HepG2 (cell line): Measurements from ENCODE around the gene LIN28B. TPM values are rescaled to one million over a fixed set of nuclear protein-coding genes. Genes with fewer than 3 reads are reported as not detected.

ENCODE experiments used
- CCAR2 ChIP-seq: fragments of 200-400 bp; formaldehyde crosslinking; optimal IDR thresholded peaks from 2 replicates; pipeline ENCODE3; 2018; ENCODE audit warnings: low read depth, mild to moderate bottlenecking, low read length, moderate library complexity
- E2F2 ChIP-seq: sonication (generic); formaldehyde crosslinking; IDR thresholded peaks from 2 replicates; pipeline ENCODE4 v1.4.0; 2020; ENCODE audit warnings: missing genetic modification reagents, borderline replicate concordance
- EZH2 ChIP-seq: conservative IDR thresholded peaks from 2 replicates; pipeline ENCODE4 v1.6.1; 2012; ENCODE audit warnings: mild to moderate bottlenecking, low read depth, low read length, moderate library complexity
- HHEX ChIP-seq: IDR thresholded peaks from 2 replicates; pipeline ENCODE4 v1.6.1; 2016; ENCODE audit warnings: control low read depth
- KAT7 ChIP-seq: IDR thresholded peaks from 2 replicates; pipeline ENCODE4 v1.6.1; 2018; ENCODE audit warnings: borderline replicate concordance, missing compliant biosample characterization
- KDM5B ChIP-seq: sonication (generic); formaldehyde crosslinking; IDR thresholded peaks from 2 replicates; pipeline ENCODE4 v1.4.0; 2020; ENCODE audit warnings: missing genetic modification reagents, mild to moderate bottlenecking, borderline replicate concordance
- KMT2A ChIP-seq: sonication (generic); formaldehyde crosslinking; IDR thresholded peaks from 2 replicates; pipeline ENCODE4 v1.4.0; 2020; ENCODE audit warnings: missing genetic modification reagents
- MEF2D ChIP-seq: sonication (generic); formaldehyde crosslinking; IDR thresholded peaks from 2 replicates; pipeline ENCODE4 v1.5.1; 2020; ENCODE audit warnings: mild to moderate bottlenecking, missing genetic modification reagents
- MXD4 ChIP-seq: IDR thresholded peaks from 2 replicates; pipeline ENCODE4 v1.6.1; 2016; ENCODE audit warnings: mild to moderate bottlenecking, missing biosample characterization, missing genetic modification reagents
- PCBP1 ChIP-seq: fragments of 200-400 bp; formaldehyde crosslinking; IDR thresholded peaks from 2 replicates; pipeline ENCODE4 v1.6.1; 2017; ENCODE audit warnings: mild to moderate bottlenecking, low read depth, low read length, borderline replicate concordance
- PRPF4 ChIP-seq: fragments of 200-400 bp; formaldehyde crosslinking; IDR thresholded peaks from 2 replicates; pipeline ENCODE4 v1.6.1; 2016; ENCODE audit warnings: low read length, low read depth; ENCODE audit not compliant: poor library complexity, severe bottlenecking
- RBFOX2 ChIP-seq: fragments of 200-400 bp; formaldehyde crosslinking; IDR thresholded peaks from 2 replicates; pipeline ENCODE4 v1.6.1; 2017; ENCODE audit warnings: low read depth, mild to moderate bottlenecking, low read length
- SMARCC2 ChIP-seq: fragments of 450-650 bp; IDR thresholded peaks from 2 replicates; pipeline ENCODE4 v1.6.1; 2017; ENCODE audit warnings: antibody characterized with exemption, mild to moderate bottlenecking
- THAP11 ChIP-seq: IDR thresholded peaks from 2 replicates; pipeline ENCODE4 v1.6.1; 2016; ENCODE audit warnings: missing biosample characterization, missing genetic modification reagents
- TOE1 ChIP-seq: sonication (generic); formaldehyde crosslinking; IDR thresholded peaks from 2 replicates; pipeline ENCODE4 v1.4.0; 2020; ENCODE audit warnings: mild to moderate bottlenecking, missing genetic modification reagents
- TSC22D2 ChIP-seq: sonication (generic); formaldehyde crosslinking; IDR thresholded peaks from 2 replicates; pipeline ENCODE4 v1.5.1; 2020; ENCODE audit warnings: missing genetic modification reagents, mild to moderate bottlenecking, borderline replicate concordance
- ZFP37 ChIP-seq: sonication (generic); formaldehyde crosslinking; IDR thresholded peaks from 2 replicates; pipeline ENCODE4 v1.4.0; 2020; ENCODE audit warnings: missing genetic modification reagents, borderline replicate concordance
- ZNF12 ChIP-seq: sonication (generic); formaldehyde crosslinking; IDR thresholded peaks from 2 replicates; pipeline ENCODE4 v1.5.0; 2020; ENCODE audit warnings: missing genetic modification reagents
- ZNF296 ChIP-seq: sonication (generic); formaldehyde crosslinking; conservative IDR thresholded peaks from 2 replicates; pipeline ENCODE4 v1.5.0; 2020; ENCODE audit warnings: mild to moderate bottlenecking, missing genetic modification reagents
- ZNF569 ChIP-seq: sonication (generic); formaldehyde crosslinking; IDR thresholded peaks from 2 replicates; pipeline ENCODE4 v1.5.0; 2020; ENCODE audit warnings: mild to moderate bottlenecking, missing genetic modification reagents, moderate library complexity, borderline replicate concordance
- ZNF7 ChIP-seq: IDR thresholded peaks from 2 replicates; pipeline ENCODE4 v1.6.1; 2016; ENCODE audit warnings: missing biosample characterization, missing genetic modification reagents
- ZNF713 ChIP-seq: sonication (generic); formaldehyde crosslinking; IDR thresholded peaks from 2 replicates; pipeline ENCODE4 v1.4.0; 2020; ENCODE audit warnings: mild to moderate bottlenecking, missing genetic modification reagents
- ZNF75D ChIP-seq: sonication (generic); formaldehyde crosslinking; IDR thresholded peaks from 2 replicates; pipeline ENCODE4 v1.8.1; 2023; ENCODE audit warnings: missing genetic modification reagents, mild to moderate bottlenecking, borderline replicate concordance
- ZNF777 ChIP-seq: sonication (generic); formaldehyde crosslinking; IDR thresholded peaks from 2 replicates; pipeline ENCODE4 v1.4.0; 2020; ENCODE audit warnings: missing genetic modification reagents
- ZNF839 ChIP-seq: sonication (generic); formaldehyde crosslinking; IDR thresholded peaks from 2 replicates; pipeline ENCODE4 v1.4.0; 2020; ENCODE audit warnings: missing genetic modification reagents, mild to moderate bottlenecking, borderline replicate concordance
- ZNF850 ChIP-seq: sonication (generic); formaldehyde crosslinking; conservative IDR thresholded peaks from 2 replicates; pipeline ENCODE4 v1.9.0; 2021; ENCODE audit warnings: mild to moderate bottlenecking, missing genetic modification reagents
- polyA plus RNA-seq, 8 experiments: library from polyadenylated mRNA; depleted of rRNA in 3 of 8; stranded (reverse) in 7 of 8; unstranded in 1 of 8; fragments of >200 nt; fragmentation: Illumina TruSeq in 4 of 8; extraction: Trizol in 4 of 8; gene quantifications; 2 replicates each; pipeline versions ENCODE4 v1.2.1 to v1.2.3, GENCODE V29; 2011 to 2016; ENCODE audit warnings: low read depth in 4 of 8, missing spikeins in 1 of 8, mixed read lengths in 1 of 8; ENCODE audit not compliant: insufficient read depth in 1 of 8
- total RNA-seq, 5 experiments: library from RNA; depleted of rRNA; stranded (reverse); fragments of >200 nt; fragmentation: Illumina TruSeq; extraction: Trizol; gene quantifications; 2 replicates each; pipeline ENCODE4 v1.2.3, GENCODE V29; 2016; ENCODE audit warnings: low read depth in 1 of 5
- TF ChIP-seq, protein P1 (sequence below): sonication (generic); formaldehyde crosslinking; IDR thresholded peaks from 2 replicates; pipeline ENCODE4 v1.5.0; 2020; ENCODE audit warnings: missing genetic modification reagents, mild to moderate bottlenecking, borderline replicate concordance

Gene LIN28B
- total and polyA plus RNA-seq, 2 of the 13 experiments (the other 11 are each of a cell fraction or from before 2014, with no cell fraction given) = 14.5 to 56.8 TPM

DNA sequence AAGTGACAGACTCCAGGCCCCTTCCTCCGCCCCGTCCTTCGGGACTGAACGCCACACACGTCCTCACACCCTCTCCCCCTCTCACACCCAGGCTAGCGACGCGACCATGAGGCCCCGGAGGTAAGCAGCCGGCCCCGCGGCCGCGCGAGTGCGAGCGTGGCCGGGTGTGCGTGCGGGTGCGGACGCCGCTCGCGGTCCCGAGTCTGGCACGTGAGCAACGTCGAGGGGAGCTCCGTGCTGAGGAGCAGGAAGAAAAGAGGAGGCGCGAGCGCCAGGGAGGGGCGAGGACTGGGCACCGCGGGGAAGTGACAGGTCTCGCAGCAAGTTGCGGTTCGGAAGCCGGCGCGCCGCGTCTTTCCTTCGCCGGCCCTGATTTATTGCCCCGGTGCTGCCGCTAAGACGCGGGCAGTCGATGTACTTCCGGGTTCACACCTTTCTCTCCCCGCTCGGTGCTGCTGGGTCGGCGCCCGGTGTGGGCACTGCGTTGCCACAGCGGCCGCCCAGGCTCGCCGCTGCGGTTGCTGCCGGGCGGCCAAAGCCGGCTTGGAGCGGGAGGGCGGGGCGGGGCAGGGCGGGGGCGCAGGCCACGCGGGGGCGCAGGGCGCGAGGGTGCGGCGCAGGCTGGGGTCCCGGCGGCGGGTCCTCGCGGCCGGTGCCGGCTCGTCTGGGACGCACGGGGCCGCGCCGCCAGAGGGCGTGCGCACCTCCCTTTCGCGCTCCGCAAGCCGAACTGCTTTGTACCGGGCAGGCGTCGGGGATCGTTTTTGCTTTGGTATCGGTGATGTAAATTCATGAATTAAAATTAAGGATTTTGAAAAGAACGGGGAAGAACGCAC, 15.8 kb upstream of the LIN28B start (continued):
- TF ChIP-seq RBFOX2 = peak; percentile 80
- TF ChIP-seq ZNF296 (CRISPR knock-in tag) = no peak
- TF ChIP-seq TOE1 (CRISPR knock-in tag) = no peak
- TF ChIP-seq ZNF569 (CRISPR knock-in tag) = no peak
- TF ChIP-seq KDM5B (CRISPR knock-in tag) = peak; percentile 84
- TF ChIP-seq TSC22D2 (CRISPR knock-in tag) = peak; percentile 75; the same call in 1 of the 2 replicates
- TF ChIP-seq THAP11 = peak; percentile 25; the same call in 1 of the 2 replicates
- TF ChIP-seq ZNF713 (CRISPR knock-in tag) = no peak; the same call in 1 of the 2 replicates
- no peak for TF ChIP-seq PCBP1
- TF ChIP-seq E2F2 (CRISPR knock-in tag) = 0 out of 2 replicates have a peak, but pooled peaks have one; percentile 39
- TF ChIP-seq ZFP37 (CRISPR knock-in tag) = peak; percentile 57; the same call in 1 of the 2 replicates
- TF ChIP-seq CCAR2 = no peak
- TF ChIP-seq MEF2D (CRISPR knock-in tag) = no peak
- TF ChIP-seq KAT7 (CRISPR knock-in tag) = no peak
- no peak for TF ChIP-seq EZH2
- no peak for TF ChIP-seq ZNF850 (CRISPR knock-in tag)
- peak; percentile 79; the same call in 1 of the 2 replicates for TF ChIP-seq KMT2A (CRISPR knock-in tag)
- peak; percentile 100 for TF ChIP-seq ZNF777 (CRISPR knock-in tag)
- no peak for TF ChIP-seq ZNF75D (CRISPR knock-in tag)
- TF ChIP-seq, protein P1, sequence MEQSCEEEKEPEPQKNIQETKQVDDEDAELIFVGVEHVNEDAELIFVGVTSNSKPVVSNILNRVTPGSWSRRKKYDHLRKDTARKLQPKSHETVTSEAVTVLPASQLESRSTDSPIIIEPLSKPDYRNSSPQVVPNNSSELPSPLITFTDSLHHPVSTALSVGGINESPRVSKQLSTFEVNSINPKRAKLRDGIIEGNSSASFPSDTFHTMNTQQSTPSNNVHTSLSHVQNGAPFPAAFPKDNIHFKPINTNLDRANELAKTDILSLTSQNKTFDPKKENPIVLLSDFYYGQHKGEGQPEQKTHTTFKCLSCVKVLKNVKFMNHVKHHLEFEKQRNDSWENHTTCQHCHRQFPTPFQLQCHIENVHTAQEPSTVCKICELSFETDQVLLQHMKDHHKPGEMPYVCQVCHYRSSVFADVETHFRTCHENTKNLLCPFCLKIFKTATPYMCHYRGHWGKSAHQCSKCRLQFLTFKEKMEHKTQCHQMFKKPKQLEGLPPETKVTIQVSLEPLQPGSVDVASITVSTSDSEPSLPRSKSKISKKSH (CRISPR knock-in tag) = peak; percentile 81; the same call in 1 of the 2 replicates
- TF ChIP-seq ZNF7 (CRISPR knock-in tag) = peak; percentile 31; the same call in 1 of the 2 replicates
- no peak for TF ChIP-seq SMARCC2
- no peak for TF ChIP-seq MXD4 (CRISPR knock-in tag)
- no peak for TF ChIP-seq HHEX
- TF ChIP-seq ZNF12 (CRISPR knock-in tag) = peak; percentile 68; the same call in 1 of the 2 replicates
- TF ChIP-seq PRPF4 = no peak
- peak; percentile 86; the same call in 1 of the 2 replicates for TF ChIP-seq ZNF839 (CRISPR knock-in tag)
